Neutrophil (primary cell): ENCODE data around the gene SELENOO.
"Not testable (repeated sequence)": the region's sequence is repeated elsewhere in the genome, so short reads cannot be mapped to it uniquely, and the experiment has no call there.

ENCODE experiments used
- H3K27ac ChIP-seq: fragments of 200-600 bp; sonication (generic); 2 replicates; pipeline ENCODE4 v1.5.1; 2016; ENCODE audit warnings: mild to moderate bottlenecking, moderate library complexity
- H3K27me3 ChIP-seq: fragments of 200-600 bp; sonication (generic); 2 replicates; pipeline ENCODE4 v1.6.0; 2016; ENCODE audit warnings: mild to moderate bottlenecking
- H3K36me3 ChIP-seq: fragments of 200-600 bp; sonication (generic); 2 replicates; pipeline ENCODE4 v1.5.1; 2017
- H3K4me1 ChIP-seq, 2 experiments: fragments of 200-600 bp in 1 of 2; sonication (generic) in 1 of 2; 1 replicate in 1 of 2; 2 replicates in 1 of 2; pipeline versions ENCODE4 v1.5.1 to v1.6.1; 2013 to 2016; ENCODE audit warnings: low read depth in 1 of 2, low read length in 1 of 2, mild to moderate bottlenecking in 1 of 2, moderate library complexity in 1 of 2; ENCODE audit not compliant: control insufficient read depth in 1 of 2, insufficient read depth in 1 of 2
- H3K4me3 ChIP-seq, 2 experiments: fragments of 200-600 bp in 1 of 2; sonication (generic) in 1 of 2; 1 replicate in 1 of 2; 2 replicates in 1 of 2; pipeline ENCODE4 v1.5.1; 2013 to 2016; ENCODE audit warnings: low read depth in 1 of 2, low read length in 1 of 2, mild to moderate bottlenecking in 1 of 2, moderate library complexity in 1 of 2
- H3K9me3 ChIP-seq: fragments of 200-600 bp; sonication (generic); 2 replicates; pipeline ENCODE4 v1.5.1; 2016
- CTCF ChIP-seq: fragments of 200-600 bp; sonication (generic); IDR thresholded peaks from 2 replicates; pipeline ENCODE4 v1.5.1; 2016; ENCODE audit warnings: antibody characterized with exemption

Gene SELENOO

GRCh38 chr22:50201191-50202129, 649 bp downstream of the SELENOO start:
- Histone ChIP-seq H3K4me3 (peak overlapping the region; percentile 79 to 87), H3K36me3 (peaks cover 40% of the 10 kb centered on the region), H3K9me3 (no peaks in the 10 kb centered on the region), H3K27ac (peak overlapping the region; percentile 90), H3K4me1 (peaks cover 44 to 47% of the 10 kb centered on the region in 2 experiments), H3K27me3 (no peaks in the 10 kb centered on the region)
- TF ChIP-seq CTCF = no peak

- Histone ChIP-seq H3K27ac (no peak overlapping the region), H3K4me3 (peak overlapping the region; percentile 61 to 87), H3K27me3 (no peaks in the 10 kb centered on the region), H3K9me3 (no peaks in the 10 kb centered on the region), H3K4me1 (peaks cover 49 to 54% of the 10 kb centered on the region in 2 experiments), H3K36me3 (peaks cover 41% of the 10 kb centered on the region)
- no peak for TF ChIP-seq CTCF
Observed at GRCh38 chr22:50202130-50202666, 1.4 kb downstream of the SELENOO start.

- Histone ChIP-seq H3K4me1 (peaks cover 56 to 62% of the 10 kb centered on the region in 2 experiments), H3K9me3 (no peaks in the 10 kb centered on the region), H3K36me3 (peaks cover 40% of the 10 kb centered on the region), H3K27ac (no peak overlapping the region), H3K27me3 (no peaks in the 10 kb centered on the region), H3K4me3 (no peak overlapping the region)
- no peak for TF ChIP-seq CTCF
Observed at GRCh38 chr22:50203288-50203687, 2.5 kb downstream of the SELENOO start.

GRCh38 chr22:50204571-50204970, 3.8 kb downstream of the SELENOO start:
- H3K4me1 ChIP-seq = peaks cover 54 to 58% of the 10 kb centered on the region in 2 experiments
- no peak overlapping the region for H3K4me3 ChIP-seq
- H3K27ac ChIP-seq = peak overlapping the region; percentile 68
- H3K36me3 ChIP-seq = peaks cover 40% of the 10 kb centered on the region
- H3K9me3 ChIP-seq = no peaks in the 10 kb centered on the region
- TF ChIP-seq CTCF = no peak
- no peaks in the 10 kb centered on the region for H3K27me3 ChIP-seq

- Histone ChIP-seq H3K36me3 (peaks cover 41% of the 10 kb centered on the region), H3K4me1 (peaks cover 54 to 58% of the 10 kb centered on the region in 2 experiments), H3K27ac (peak overlapping the region; percentile 68)
- H3K27me3 ChIP-seq, H3K4me3 ChIP-seq, H3K9me3 ChIP-seq: not testable (repeated sequence)
Observed at GRCh38 chr22:50204998-50205397, 4.2 kb downstream of the SELENOO start.
